Gastrocnemius medialis (tissue), 4 donors: ENCODE results near the gene APBA2. TPM values are rescaled to one million over a fixed set of nuclear protein-coding genes. Genes with fewer than 3 reads are reported as not detected.

Experiments
- ATAC-seq, 2 donors: fragments of 150-250 bp; one replicate each; pipeline ENCODE4 v1.9.1; 2016
- DNase-seq, 2 donors: peaks; one replicate each; pipeline ENCODE4 v3.0.0-alpha.2; 2019
- H3K27ac ChIP-seq, 4 donors: fragments of 200-600 bp; sonication (generic); 1 replicate in 1 of 4; 2 replicates in 3 of 4; pipeline ENCODE4 v1.5.1; 2016 to 2018; ENCODE audit warnings: mild to moderate bottlenecking in 2 of 4, moderate library complexity in 1 of 4
- H3K27me3 ChIP-seq, 3 donors: fragments of 200-600 bp; sonication (generic) in 2 of 3; 1 replicate in 1 of 3; 2 replicates in 2 of 3; pipeline versions ENCODE4 v1.5.1 to v1.6.0; 2016 to 2019; ENCODE audit warnings: mild to moderate bottlenecking in 1 of 3, moderate library complexity in 1 of 3
- H3K36me3 ChIP-seq, 2 donors: fragments of 200-600 bp; sonication (generic) in 1 of 2; one replicate each; pipeline ENCODE4 v1.5.1; 2017 to 2018
- H3K4me1 ChIP-seq, 2 donors: fragments of 200-600 bp; sonication (generic) in 1 of 2; one replicate each; pipeline ENCODE4 v1.5.1; 2016 to 2017; ENCODE audit warnings: mild to moderate bottlenecking in 2 of 2
- H3K4me3 ChIP-seq, 4 donors: fragments of 200-600 bp; sonication (generic) in 3 of 4; 1 replicate in 1 of 4; 2 replicates in 3 of 4; pipeline ENCODE4 v1.5.1; 2016 to 2019; ENCODE audit warnings: mild to moderate bottlenecking in 2 of 4
- H3K9me3 ChIP-seq, 3 donors: fragments of 200-600 bp; sonication (generic) in 2 of 3; 1 replicate in 1 of 3; 2 replicates in 2 of 3; pipeline ENCODE4 v1.5.1; 2016 to 2019
- POLR2A ChIP-seq, 2 donors: fragments of 450-650 bp; IDR thresholded peaks; one replicate each; pipeline ENCODE4 v1.6.1; 2017; ENCODE audit warnings: antibody characterized with exemption in 2 of 2, mild to moderate bottlenecking in 2 of 2, moderate library complexity in 2 of 2
- in situ Hi-C, 4 donors: fragments of 200-750 bp; cut with MboI; loops; one replicate each; pipeline versions ENCODE4 v1.15.0 to v1.8.0; 2017; ENCODE audit warnings: low sequenced_read_pairs in 4 of 4
- intact Hi-C: fragments of 100-400 bp; cut with DNase I; formaldehyde crosslinking; loops from one replicate; pipeline ENCODE4 v1.15.1; 2023; ENCODE audit warnings: low total_unique reads
- total RNA-seq, 4 donors: library from RNA; depleted of rRNA; stranded (reverse); fragments of >200 nt; gene quantifications; one replicate each; pipeline versions ENCODE4 v1.1.0 to v1.2.3, GENCODE V29; 2016
- TF ChIP-seq, protein P1 (sequence below), 5 experiments: fragments of 450-650 bp in 3 of 5; fragments of 200-600 bp in 2 of 5; sonication (generic) in 2 of 5; IDR thresholded peaks in 4 of 5; conservative IDR thresholded peaks in 1 of 5; 1 replicate in 4 of 5; 2 replicates in 1 of 5; pipeline ENCODE4 v1.5.1; 2016 to 2019; ENCODE audit warnings: antibody characterized with exemption in 5 of 5, mild to moderate bottlenecking in 3 of 5, moderate library complexity in 3 of 5

The APBA2 gene
- total RNA-seq, 4 donors from 2014 or later, result 0.19 to 0.31 TPM; not detected in 2

DNA sequence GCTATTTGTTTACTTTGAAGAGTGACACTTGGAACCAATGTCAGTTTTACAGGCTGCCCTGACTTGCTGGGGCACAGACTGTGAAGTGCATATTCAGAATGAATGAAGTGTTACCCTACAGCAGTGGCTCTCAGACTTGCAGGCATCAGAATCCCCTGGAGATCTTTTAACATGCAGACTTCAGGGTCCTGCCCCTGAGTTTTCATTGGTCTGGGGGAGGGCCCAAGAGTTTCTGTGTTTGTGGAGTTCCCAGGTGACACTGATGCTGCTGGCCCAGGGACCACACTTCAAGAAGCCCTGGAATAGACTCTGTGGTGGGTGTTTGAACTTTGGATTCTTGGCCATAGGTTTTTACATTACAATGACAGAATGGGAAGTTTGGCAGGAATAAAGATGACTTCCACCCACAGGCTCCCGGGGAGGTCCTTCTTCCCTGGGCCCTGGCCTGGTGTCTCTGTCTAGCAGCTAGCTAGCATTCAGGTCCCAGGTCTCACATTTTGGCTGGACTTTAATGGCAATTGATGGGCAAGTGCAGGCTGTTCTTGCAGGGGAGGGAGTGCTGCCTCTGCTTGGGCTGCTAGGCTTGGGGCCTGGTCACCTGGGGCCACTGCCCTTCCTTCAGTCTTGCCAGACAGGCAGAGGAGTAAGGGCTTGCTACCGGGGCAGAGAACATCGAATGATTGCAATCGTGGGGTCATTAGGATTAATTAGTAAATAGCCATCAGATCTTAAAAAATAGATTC is 149.0 kb downstream of the APBA2 start:
- intact Hi-C loops, result no loop called here
- Histone ChIP-seq H3K36me3 (no peaks in the 10 kb centered on the region), H3K27me3 (no peaks in the 10 kb centered on the region), H3K9me3 (no peaks in the 10 kb centered on the region), H3K4me1 (no peaks in the 10 kb centered on the region), H3K27ac (no peak overlapping the region), H3K4me3 (no peak overlapping the region)
- in situ Hi-C loops, result no loop called here
- DNase-seq (no peak), ATAC-seq (no peak)
- no peak for TF ChIP-seq POLR2A (IDR thresholded peaks at IDR 0.05)
- TF ChIP-seq, protein P1, sequence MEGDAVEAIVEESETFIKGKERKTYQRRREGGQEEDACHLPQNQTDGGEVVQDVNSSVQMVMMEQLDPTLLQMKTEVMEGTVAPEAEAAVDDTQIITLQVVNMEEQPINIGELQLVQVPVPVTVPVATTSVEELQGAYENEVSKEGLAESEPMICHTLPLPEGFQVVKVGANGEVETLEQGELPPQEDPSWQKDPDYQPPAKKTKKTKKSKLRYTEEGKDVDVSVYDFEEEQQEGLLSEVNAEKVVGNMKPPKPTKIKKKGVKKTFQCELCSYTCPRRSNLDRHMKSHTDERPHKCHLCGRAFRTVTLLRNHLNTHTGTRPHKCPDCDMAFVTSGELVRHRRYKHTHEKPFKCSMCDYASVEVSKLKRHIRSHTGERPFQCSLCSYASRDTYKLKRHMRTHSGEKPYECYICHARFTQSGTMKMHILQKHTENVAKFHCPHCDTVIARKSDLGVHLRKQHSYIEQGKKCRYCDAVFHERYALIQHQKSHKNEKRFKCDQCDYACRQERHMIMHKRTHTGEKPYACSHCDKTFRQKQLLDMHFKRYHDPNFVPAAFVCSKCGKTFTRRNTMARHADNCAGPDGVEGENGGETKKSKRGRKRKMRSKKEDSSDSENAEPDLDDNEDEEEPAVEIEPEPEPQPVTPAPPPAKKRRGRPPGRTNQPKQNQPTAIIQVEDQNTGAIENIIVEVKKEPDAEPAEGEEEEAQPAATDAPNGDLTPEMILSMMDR (IDR thresholded peaks at IDR 0.05 in 4 of 5, conservative IDR thresholded peaks at IDR 0.05 in 1 of 5), result no peak

DNA sequence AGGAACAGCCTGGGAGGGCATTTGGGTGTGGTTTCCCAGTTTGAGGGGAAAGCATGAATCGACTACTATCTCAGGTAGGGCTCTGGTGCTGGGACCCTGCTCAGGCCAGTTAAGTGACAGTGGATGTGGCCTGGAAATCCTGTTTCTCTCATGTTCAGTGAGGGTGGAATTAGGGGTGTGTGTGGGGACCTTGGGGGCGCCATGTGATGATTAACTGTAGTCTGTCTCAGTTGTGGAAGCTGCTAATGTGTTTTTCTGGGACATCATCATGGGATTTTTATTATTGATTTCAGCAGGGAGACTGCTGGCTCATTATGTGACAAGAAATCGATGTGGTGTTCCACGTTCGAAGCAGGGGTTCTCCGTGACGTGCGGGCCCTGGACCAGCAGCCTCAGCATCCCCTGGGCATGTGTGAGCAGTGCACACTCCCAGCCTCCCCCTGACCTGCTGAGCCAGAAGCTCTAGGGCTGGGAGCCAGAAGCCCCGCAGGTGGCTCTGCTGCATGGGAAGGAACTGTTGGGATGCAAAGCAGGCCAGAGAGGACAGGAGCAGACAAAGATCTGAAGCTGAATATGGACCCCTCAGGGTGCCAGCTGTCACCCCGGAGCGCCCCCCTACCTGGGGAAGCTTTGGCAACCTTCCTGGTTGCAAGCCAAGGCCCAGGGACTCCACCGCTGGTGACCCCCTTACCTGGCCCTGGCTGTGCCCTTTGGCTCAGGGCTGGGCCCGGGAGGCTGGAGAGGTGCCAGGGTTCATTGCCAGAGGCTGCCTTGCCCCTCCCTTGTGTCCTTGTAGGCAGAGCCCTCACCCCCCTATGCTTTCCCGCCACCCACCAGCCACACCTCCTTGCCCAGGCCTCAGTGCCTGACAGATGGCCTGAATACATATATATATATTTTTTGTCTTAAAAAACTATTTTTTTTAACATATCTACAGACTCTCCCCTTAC is 149.8 kb downstream of the APBA2 start:
- no peak for TF ChIP-seq POLR2A (IDR thresholded peaks at IDR 0.05)
- TF ChIP-seq, protein P1 (IDR thresholded peaks at IDR 0.05 in 4 of 5, conservative IDR thresholded peaks at IDR 0.05 in 1 of 5), result no peak
- no peak overlapping the region for H3K4me3 ChIP-seq
- H3K27ac ChIP-seq, result no peak overlapping the region
- no peaks in the 10 kb centered on the region for H3K4me1 ChIP-seq
- intact Hi-C loops (no loop called here), in situ Hi-C loops (no loop called here)
- H3K36me3 ChIP-seq, result no peaks in the 10 kb centered on the region
- no peaks in the 10 kb centered on the region for H3K27me3 ChIP-seq
- DNase-seq (no peak), ATAC-seq (no peak)
- H3K9me3 ChIP-seq, result no peaks in the 10 kb centered on the region

DNA sequence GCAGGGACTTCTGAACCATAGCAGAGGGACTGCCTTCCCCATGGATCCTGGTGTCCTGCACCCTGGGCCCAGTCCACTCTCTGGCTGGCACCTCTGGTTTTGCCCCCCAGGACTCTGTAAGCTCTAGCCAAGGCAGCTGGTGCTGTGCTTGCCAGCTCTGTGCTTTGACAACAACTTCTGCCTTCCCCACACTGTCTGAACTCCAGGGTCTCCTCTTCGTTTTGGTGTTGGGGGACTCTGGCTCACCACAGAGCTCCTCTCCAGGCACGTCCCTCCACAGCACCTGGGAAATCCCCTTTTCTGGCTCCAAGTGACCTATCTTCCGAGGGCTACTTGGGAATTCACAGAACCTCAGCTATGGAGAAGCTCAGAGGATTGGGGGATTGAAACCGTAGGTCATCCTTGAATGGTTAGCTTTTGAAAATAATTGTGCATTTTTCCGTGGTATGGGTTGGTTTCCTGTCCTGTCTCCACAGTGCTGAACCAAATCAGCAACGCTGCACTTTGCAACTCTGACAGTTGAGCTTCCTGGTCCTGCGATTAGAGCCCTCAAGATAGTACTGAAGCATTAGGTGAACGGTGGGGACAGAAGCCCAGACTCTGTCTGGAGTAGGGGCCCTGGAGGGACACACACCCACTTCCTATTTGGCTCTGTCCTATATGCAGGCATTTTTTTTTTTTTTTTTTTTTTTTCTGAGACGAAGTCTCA is 152.4 kb downstream of the APBA2 start:
- TF ChIP-seq, protein P1 (IDR thresholded peaks at IDR 0.05 in 4 of 5, conservative IDR thresholded peaks at IDR 0.05 in 1 of 5), result no peak
- TF ChIP-seq POLR2A (IDR thresholded peaks at IDR 0.05), result no peak
- Histone ChIP-seq H3K27ac (no peak overlapping the region), H3K4me1 (no peaks in the 10 kb centered on the region), H3K9me3 (no peaks in the 10 kb centered on the region), H3K4me3 (no peak overlapping the region), H3K27me3 (no peaks in the 10 kb centered on the region), H3K36me3 (no peaks in the 10 kb centered on the region)
- in situ Hi-C loops (no loop called here), intact Hi-C loops (no loop called here)
- DNase-seq, result no peak
- ATAC-seq, result no peak

DNA sequence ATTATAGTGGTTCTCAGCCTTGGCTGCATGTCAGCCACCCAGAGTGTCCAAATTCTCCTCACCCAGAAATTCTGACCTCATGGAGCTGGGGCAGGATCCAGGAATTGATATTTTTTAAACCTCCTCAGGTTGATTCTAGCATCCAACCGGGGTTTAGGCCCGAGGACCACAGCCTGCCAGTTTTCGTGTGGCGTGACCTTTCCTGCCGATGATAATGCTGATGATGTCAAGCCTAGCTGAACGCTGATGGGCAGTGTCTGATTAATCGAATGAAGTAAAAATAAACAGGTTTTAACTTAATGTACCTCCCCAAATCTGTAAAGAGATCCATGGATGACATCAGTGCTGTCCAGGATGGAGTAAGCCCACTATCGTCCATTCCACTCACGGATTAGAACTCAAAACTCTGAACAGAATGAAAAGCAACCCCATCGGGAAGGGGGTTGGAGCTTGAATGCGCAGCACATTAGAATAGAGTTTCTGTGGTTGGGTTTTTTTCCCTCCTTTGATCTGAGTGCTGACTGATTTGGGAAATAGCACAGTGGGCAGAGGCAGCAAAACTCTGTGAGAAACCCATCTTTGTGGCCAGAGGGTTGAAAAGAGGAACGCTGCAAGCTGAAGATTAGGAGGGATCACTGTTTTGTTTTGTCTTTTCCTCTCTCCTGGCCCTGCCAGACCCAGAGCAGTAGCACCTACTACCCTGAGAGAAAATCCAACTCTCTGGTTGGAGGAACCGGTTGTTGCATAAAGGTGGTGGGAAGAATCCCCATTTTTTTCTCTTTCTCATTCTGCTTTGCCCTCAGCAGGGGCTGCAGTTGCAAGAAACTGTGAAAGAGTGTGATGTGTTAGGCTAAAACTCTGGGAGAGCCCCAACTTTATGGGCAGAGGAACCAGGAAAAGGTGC is 153.9 kb downstream of the APBA2 start:
- Histone ChIP-seq H3K4me3 (no peak overlapping the region), H3K36me3 (no peaks in the 10 kb centered on the region), H3K27ac (no peak overlapping the region), H3K9me3 (no peaks in the 10 kb centered on the region), H3K4me1 (no peaks in the 10 kb centered on the region), H3K27me3 (no peaks in the 10 kb centered on the region)
- TF ChIP-seq POLR2A (IDR thresholded peaks at IDR 0.05), result no peak
- TF ChIP-seq, protein P1 (IDR thresholded peaks at IDR 0.05 in 4 of 5, conservative IDR thresholded peaks at IDR 0.05 in 1 of 5), result no peak
- DNase-seq (no peak), ATAC-seq (no peak)
- in situ Hi-C loops (no loop called here), intact Hi-C loops (no loop called here)
